Fibroblast of skin of left quadriceps (primary cell): Measurements from ENCODE around the gene BCKDK.
A peak's percentile ranks its signal among the peaks of the same experiment; 100 is the strongest.
"Not testable (repeated sequence)": the region's sequence is repeated elsewhere in the genome, so short reads cannot be mapped to it uniquely, and the experiment has no call there.

Experiments
- DNase-seq, 2 experiments: peaks; one replicate each; pipeline ENCODE4 v3.0.0-alpha.2; 2013; ENCODE audit warnings: low read depth in 2 of 2

The BCKDK gene

GRCh38 chr16:31120129-31120528, 11.9 kb downstream of the BCKDK start:
- no peak for DNase-seq

GRCh38 chr16:31125844-31126243, 17.7 kb downstream of the BCKDK start:
- DNase-seq: no peak

- DNase-seq: no peak
These were observed 19.0 kb downstream of the BCKDK start for GRCh38 chr16:31127182-31127581.

- no peak for DNase-seq
These were observed 20.8 kb downstream of the BCKDK start for GRCh38 chr16:31128711-31129567.

- DNase-seq: no peak
These were observed 21.6 kb downstream of the BCKDK start for GRCh38 chr16:31129568-31130335.

GRCh38 chr16:31130336-31130891, 22.2 kb downstream of the BCKDK start:
- no peak for DNase-seq

GRCh38 chr16:31130899-31131298, 22.7 kb downstream of the BCKDK start:
- DNase-seq: no peak

- no peak for DNase-seq
These were observed 23.2 kb downstream of the BCKDK start for GRCh38 chr16:31131416-31131815.

- no peak for DNase-seq
These were observed 23.7 kb downstream of the BCKDK start for GRCh38 chr16:31131841-31132271.

- DNase-seq: no peak
These were observed 24.3 kb downstream of the BCKDK start for GRCh38 chr16:31132303-31132979.

GRCh38 chr16:31133046-31133501, 24.9 kb downstream of the BCKDK start:
- DNase-seq: no peak

GRCh38 chr16:31134091-31134571, 25.9 kb downstream of the BCKDK start:
- no peak for DNase-seq

GRCh38 chr16:31134625-31135534, 26.7 kb downstream of the BCKDK start:
- DNase-seq: no peak

GRCh38 chr16:31135535-31136286, 27.5 kb downstream of the BCKDK start, which contains the start of gene PRSS8:
TSS of gene PRSS8 (minus strand) at chr16:31135727. CDS start at chr16:31135498, 229 bp downstream.
- DNase-seq: no peak

GRCh38 chr16:31136287-31136662, 28.1 kb downstream of the BCKDK start:
- no peak for DNase-seq

- DNase-seq: not testable (repeated sequence)
These were observed 28.8 kb downstream of the BCKDK start for GRCh38 chr16:31136822-31137499.

GRCh38 chr16:31138621-31139578, 30.7 kb downstream of the BCKDK start:
- DNase-seq: peak in 1 of 2 experiments; percentile 5

- DNase-seq: not testable (repeated sequence)
These were observed 32.9 kb downstream of the BCKDK start for GRCh38 chr16:31141071-31141469.
